Measurements from ENCODE around the gene SECISBP2.

SECISBP2 gene

DNA sequence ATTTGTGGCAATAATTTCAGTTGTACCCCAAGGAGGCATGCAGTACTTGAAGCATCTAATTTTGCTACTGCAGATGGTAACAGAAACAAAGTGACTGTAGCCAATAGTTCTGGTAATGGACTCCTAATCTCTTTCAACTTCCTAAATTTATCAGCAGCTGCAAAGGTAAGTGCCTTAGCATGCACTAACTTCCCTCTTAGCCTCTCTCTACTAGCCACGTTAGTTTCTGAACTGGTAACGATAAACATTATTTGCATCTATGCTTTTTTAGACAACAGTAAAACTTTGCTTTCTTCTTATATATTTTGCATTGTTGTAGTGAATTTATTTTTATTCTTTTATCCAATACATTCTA lies 13.5 kb upstream of the SECISBP2 start:
- no peak for TF ChIP-seq CTCF (IDR thresholded peaks at IDR 0.05)

GRCh38 chr9:89305868-89306267 lies 12.4 kb upstream of the SECISBP2 start:
- no peak for TF ChIP-seq CTCF (IDR thresholded peaks at IDR 0.05)

- no peak for TF ChIP-seq CTCF (IDR thresholded peaks at IDR 0.05)
Observed at GRCh38 chr9:89309166-89309565, 9.1 kb upstream of the SECISBP2 start.

DNA sequence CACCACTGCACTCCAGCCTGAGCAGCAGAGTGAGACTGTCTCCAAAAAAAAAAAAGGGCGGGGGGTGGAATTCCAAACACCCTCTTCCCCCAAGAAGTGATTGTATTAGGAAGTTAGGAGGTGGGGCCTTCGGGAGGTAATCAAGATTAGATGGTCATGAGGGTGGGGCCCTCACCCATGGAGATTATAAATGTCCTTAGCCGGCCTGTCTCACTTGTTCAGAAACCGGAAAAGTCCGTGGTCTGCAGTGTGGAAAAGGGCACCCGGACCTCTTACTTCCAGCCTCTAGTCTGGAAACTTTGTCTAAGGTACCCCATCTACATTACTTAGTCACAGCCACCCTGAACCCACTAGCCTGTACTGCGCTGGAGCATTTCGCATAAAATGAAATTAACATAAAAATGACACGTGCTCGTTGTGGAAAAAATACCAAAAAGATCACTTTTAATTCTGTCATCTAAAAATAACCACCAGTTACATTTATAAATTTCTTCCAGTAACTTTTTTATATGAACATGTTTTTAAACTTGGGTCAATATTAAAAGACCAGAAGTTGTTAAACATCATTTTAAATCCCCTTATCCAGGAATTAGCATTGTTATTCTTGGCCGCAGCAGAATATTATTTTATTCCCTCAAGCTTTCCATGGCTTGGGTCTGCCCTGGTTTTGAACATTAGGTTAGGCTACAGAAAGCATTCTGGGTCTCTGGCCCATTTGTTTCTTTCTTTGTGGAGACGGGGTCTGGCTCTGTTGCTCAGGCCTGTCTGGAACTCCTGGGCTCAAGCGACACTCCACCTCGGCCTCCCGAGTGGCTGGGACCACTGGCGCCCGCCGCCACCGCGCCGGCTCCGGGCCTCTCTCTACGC lies 8.5 kb upstream of the SECISBP2 start:
- no peak for TF ChIP-seq CTCF (IDR thresholded peaks at IDR 0.05)

GRCh38 chr9:89310475-89311345 lies 7.6 kb upstream of the SECISBP2 start, which contains the start of gene CKS2:
Gene CKS2, plus strand, starts transcription at chr9:89311195. Its CDS starts 98 bp downstream, at chr9:89311293.
- TF ChIP-seq CTCF (IDR thresholded peaks at IDR 0.05), result no peak

DNA sequence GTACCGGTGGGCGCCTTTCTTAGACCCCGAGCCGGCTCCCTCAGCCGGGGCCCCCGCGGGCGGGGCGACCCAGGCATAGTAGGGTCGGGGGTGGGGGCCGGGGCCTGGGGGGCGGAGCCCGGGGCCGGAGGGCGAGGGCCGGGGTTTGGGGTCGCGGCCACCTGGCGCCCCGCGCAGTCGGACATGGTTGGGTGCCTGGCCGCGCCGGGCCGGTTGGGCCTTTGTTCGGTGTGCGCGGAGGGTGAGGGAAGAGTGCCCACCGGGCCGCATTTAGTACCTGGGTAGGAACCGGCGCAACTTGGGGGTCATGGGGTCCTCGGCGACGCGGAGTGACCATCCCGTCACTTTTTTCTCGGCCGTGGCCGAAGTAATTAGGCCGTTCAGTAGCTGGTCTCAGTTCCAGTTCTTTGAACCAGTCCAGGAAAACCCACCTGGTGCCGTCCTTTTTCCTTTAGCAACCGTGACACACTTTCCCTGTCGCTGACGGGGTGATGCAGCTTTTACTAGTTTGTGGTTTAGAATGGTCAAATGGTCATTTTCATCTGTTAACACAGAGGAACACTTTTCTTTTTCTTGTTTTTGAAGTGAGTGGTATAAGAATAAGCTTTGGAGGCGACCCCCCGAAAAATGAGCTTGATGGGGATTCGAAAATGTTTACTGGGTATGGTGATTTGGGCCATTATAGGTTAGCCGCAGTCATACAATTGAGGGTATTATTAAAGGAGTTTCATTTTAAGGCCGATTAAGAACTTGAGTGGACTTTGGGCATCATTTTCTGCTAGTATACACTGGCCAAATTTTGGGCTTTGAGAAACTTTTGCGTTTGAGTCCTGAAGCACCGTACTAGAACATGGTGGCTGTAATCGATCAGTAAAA lies 6.7 kb upstream of the SECISBP2 start:
- TF ChIP-seq CTCF (IDR thresholded peaks at IDR 0.05), result no peak

DNA sequence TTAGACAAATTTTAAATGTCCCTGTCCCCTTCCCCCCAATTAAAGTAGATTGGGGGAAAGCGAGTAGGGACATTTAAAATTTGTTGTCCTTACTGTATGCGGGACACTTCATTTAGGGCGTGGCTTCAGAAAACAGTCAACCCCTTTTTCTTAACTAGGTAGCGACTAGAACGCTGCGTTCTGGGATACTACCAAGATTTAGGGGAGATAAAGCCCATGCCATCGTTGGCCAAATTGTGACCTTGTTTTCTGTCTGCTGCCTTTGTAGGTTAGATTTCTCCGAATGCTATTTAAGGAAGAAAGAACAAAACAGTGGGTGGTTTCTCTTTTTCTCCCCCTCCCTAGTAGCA lies 6.1 kb upstream of the SECISBP2 start:
- TF ChIP-seq CTCF (IDR thresholded peaks at IDR 0.05), result no peak
